ENCODE data around the gene ARMCX5.

The ARMCX5 gene

GRCh38 chrX:102627640-102628039 lies 28.3 kb downstream of the ARMCX5 start:
- TF ChIP-seq CTCF (IDR thresholded peaks at IDR 0.05) = no peak
- Histone ChIP-seq H3K9me3 (no peaks in the 10 kb centered on the region), H3K4me3 (ENCODE audit: low read depth in 1 of 2, low read length in 1 of 2) (no peak overlapping the region), H3K36me3 (no peaks in the 10 kb centered on the region), H3K27me3 (no peaks in the 10 kb centered on the region), H3K4me1 (ENCODE audit: control insufficient read depth in 1 of 2, insufficient read depth in 1 of 2, low read depth in 1 of 2, low read length in 1 of 2) (no peaks in the 10 kb centered on the region), H3K27ac (no peak overlapping the region)

- Histone ChIP-seq H3K27me3 (no peaks in the 10 kb centered on the region), H3K36me3 (no peaks in the 10 kb centered on the region), H3K4me3 (ENCODE audit: low read depth in 1 of 2, low read length in 1 of 2) (no peak overlapping the region), H3K4me1 (ENCODE audit: control insufficient read depth in 1 of 2, insufficient read depth in 1 of 2, low read depth in 1 of 2, low read length in 1 of 2) (no peaks in the 10 kb centered on the region), H3K27ac (no peak overlapping the region), H3K9me3 (no peaks in the 10 kb centered on the region)
- no peak for TF ChIP-seq CTCF (IDR thresholded peaks at IDR 0.05)
Observed at GRCh38 chrX:102637561-102637960, 38.2 kb downstream of the ARMCX5 start.

GRCh38 chrX:102650903-102651241 lies 51.6 kb downstream of the ARMCX5 start:
- no peak for TF ChIP-seq CTCF (IDR thresholded peaks at IDR 0.05)
- no peaks in the 10 kb centered on the region for H3K9me3 ChIP-seq
- H3K4me3 ChIP-seq (ENCODE audit: low read depth in 1 of 2, low read length in 1 of 2) = peak overlapping the region; percentile 57 to 63
- H3K27me3 ChIP-seq = peaks cover 20% of the 10 kb centered on the region
- H3K36me3 ChIP-seq = no peaks in the 10 kb centered on the region
- H3K4me1 ChIP-seq (ENCODE audit: control insufficient read depth in 1 of 2, insufficient read depth in 1 of 2, low read depth in 1 of 2, low read length in 1 of 2) = no peaks in the 10 kb centered on the region
- H3K27ac ChIP-seq = no peak overlapping the region

GRCh38 chrX:102651242-102652011 lies 52.1 kb downstream of the ARMCX5 start, which contains the start of gene GPRASP1:
Gene GPRASP1, plus strand, starts transcription at chrX:102651483. Its CDS starts 2,431 bp downstream, at chrX:102653914.
- H3K36me3 ChIP-seq = no peaks in the 10 kb centered on the region
- no peaks in the 10 kb centered on the region for H3K9me3 ChIP-seq
- H3K27ac ChIP-seq = no peak within 1 kb of the TSS
- H3K27me3 ChIP-seq = peaks cover 20% of the 10 kb centered on the region
- TF ChIP-seq CTCF (IDR thresholded peaks at IDR 0.05) = no peak
- no peaks in the 10 kb centered on the region for H3K4me1 ChIP-seq (ENCODE audit: control insufficient read depth in 1 of 2, insufficient read depth in 1 of 2, low read depth in 1 of 2, low read length in 1 of 2)
- peak within 1 kb of the TSS; percentile 57 to 63 for H3K4me3 ChIP-seq (ENCODE audit: low read depth in 1 of 2, low read length in 1 of 2)

- H3K4me3 ChIP-seq (ENCODE audit: low read depth in 1 of 2, low read length in 1 of 2) = peak overlapping the region; percentile 57 to 63
- H3K36me3 ChIP-seq = no peaks in the 10 kb centered on the region
- H3K27me3 ChIP-seq = peaks cover 20% of the 10 kb centered on the region
- peak; percentile 30 for TF ChIP-seq CTCF (IDR thresholded peaks at IDR 0.05)
- no peaks in the 10 kb centered on the region for H3K4me1 ChIP-seq (ENCODE audit: control insufficient read depth in 1 of 2, insufficient read depth in 1 of 2, low read depth in 1 of 2, low read length in 1 of 2)
- no peaks in the 10 kb centered on the region for H3K9me3 ChIP-seq
- no peak overlapping the region for H3K27ac ChIP-seq
Observed at GRCh38 chrX:102652031-102652688, 52.8 kb downstream of the ARMCX5 start.
